Measurements from ENCODE around the gene DEDD.

DNA sequence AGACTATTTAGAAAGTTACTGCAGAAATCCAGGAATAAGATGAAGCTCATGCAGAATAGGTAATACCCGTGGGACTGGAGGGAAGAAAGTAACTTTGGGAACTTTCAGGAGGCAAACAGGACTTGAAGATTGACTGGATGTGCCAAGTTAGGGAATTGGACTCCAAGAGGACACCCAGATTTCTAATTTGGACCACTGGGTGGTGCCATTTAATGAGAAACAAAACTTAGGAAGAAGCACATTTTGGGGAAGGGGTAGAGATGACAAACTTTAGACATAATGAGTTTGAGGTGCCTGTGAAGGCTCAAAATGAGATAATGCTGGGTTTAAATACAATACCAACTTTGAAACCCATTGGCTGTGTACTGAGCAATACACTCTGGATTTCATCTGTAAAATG is 48.2 kb upstream of the DEDD start:
- TF ChIP-seq CTCF (IDR thresholded peaks at IDR 0.05) = no peak
- no peak for TF ChIP-seq POLR2A (IDR thresholded peaks at IDR 0.05)
- no peak for TF ChIP-seq POLR2AphosphoS5 (IDR thresholded peaks at IDR 0.05)
